GM12878 (cell line): ENCODE data around the gene TMOD2. TPM values are rescaled to one million over a fixed set of nuclear protein-coding genes. Genes with fewer than 3 reads are reported as not detected.

Experiments
- ASH2L ChIP-seq: fragments of 300-600, 200-600 bp; sonication (generic); IDR thresholded peaks from 2 replicates; pipeline ENCODE4 v1.6.1; 2017; ENCODE audit warnings: low read depth, mild to moderate bottlenecking, borderline replicate concordance
- MYC ChIP-seq: IDR thresholded peaks from 2 replicates; pipeline ENCODE4 v1.6.1; 2011; ENCODE audit warnings: mild to moderate bottlenecking, low read length, moderate library complexity, inconsistent platforms; ENCODE audit not compliant: insufficient read depth, insufficient replicate concordance, insufficient read length, severe bottlenecking
- NFXL1 ChIP-seq: fragments of 450-650 bp; IDR thresholded peaks from 2 replicates; pipeline ENCODE4 v1.6.1; 2017; ENCODE audit warnings: antibody characterized with exemption, mild to moderate bottlenecking, borderline replicate concordance
- NFYB ChIP-seq: IDR thresholded peaks from 2 replicates; pipeline ENCODE4 v1.6.1; 2011; ENCODE audit warnings: low read depth, mild to moderate bottlenecking, low read length, improper control_type of control experiment, moderate library complexity; ENCODE audit not compliant: insufficient read depth
- SMAD5 ChIP-seq: IDR thresholded peaks from 2 replicates; pipeline ENCODE4 v1.6.1; 2016; ENCODE audit warnings: antibody characterized with exemption, low read depth
- SMC3 ChIP-seq: IDR thresholded peaks from 2 replicates; pipeline ENCODE4 v1.6.1; 2011; ENCODE audit warnings: low read length, improper control_type of control experiment, borderline replicate concordance
- SREBF1 ChIP-seq: IDR thresholded peaks from 2 replicates; pipeline ENCODE4 v1.6.1; 2012; ENCODE audit warnings: mild to moderate bottlenecking, low read length
- polyA plus RNA-seq, 11 experiments: library from polyadenylated mRNA; depleted of rRNA in 4 of 11; unstranded in 6 of 11; stranded (reverse) in 5 of 11; fragments of >200 nt; fragmentation: Nextera tagmentation in 4 of 11; fragmentation: Illumina TruSeq in 1 of 11; extraction: Ambion mirVana in 4 of 11; extraction: Trizol in 1 of 11; gene quantifications; 1 replicate in 1 of 11; 2 replicates in 10 of 11; pipeline versions ENCODE4 v1.2.1 to v1.2.3, GENCODE V29; 2011 to 2016; ENCODE audit warnings: inconsistent platforms in 2 of 11, missing spikeins in 2 of 11, low read depth in 1 of 11
- total RNA-seq, 4 experiments: library from RNA; depleted of rRNA in 3 of 4; stranded (reverse); fragments of >200 nt in 3 of 4; fragmentation: Illumina TruSeq in 1 of 4; extraction: Trizol in 1 of 4; gene quantifications; 2 replicates each; pipeline versions ENCODE4 v1.2.1 to v1.2.3, GENCODE V29; 2013 to 2021
- TF ChIP-seq, protein P1 (sequence below): IDR thresholded peaks from 2 replicates; pipeline ENCODE4 v1.6.1; 2012; ENCODE audit warnings: improper control_type of control experiment, low read depth, low read length; ENCODE audit not compliant: insufficient replicate concordance
- TF ChIP-seq, protein P2 (sequence below): fragments of 450-650 bp; IDR thresholded peaks from 2 replicates; pipeline ENCODE4 v1.6.1; 2014; ENCODE audit warnings: mild to moderate bottlenecking
- TF ChIP-seq, protein P3 (sequence below): fragments of 450-650 bp; formaldehyde crosslinking; IDR thresholded peaks from 2 replicates; pipeline ENCODE4 v1.5.0; 2022; ENCODE audit warnings: mild to moderate bottlenecking, missing genetic modification characterization
- TF ChIP-seq, protein P4 (sequence below): IDR thresholded peaks from 2 replicates; pipeline ENCODE4 v1.6.1; 2011; ENCODE audit warnings: low read depth, low read length, improper control_type of control experiment, borderline replicate concordance

Gene TMOD2
- total and polyA plus RNA-seq, 10 of the 15 experiments (the other 5 are each of a cell fraction or from before 2014, with no cell fraction given) = 0.61 to 15.2 (median 6.3) TPM

DNA sequence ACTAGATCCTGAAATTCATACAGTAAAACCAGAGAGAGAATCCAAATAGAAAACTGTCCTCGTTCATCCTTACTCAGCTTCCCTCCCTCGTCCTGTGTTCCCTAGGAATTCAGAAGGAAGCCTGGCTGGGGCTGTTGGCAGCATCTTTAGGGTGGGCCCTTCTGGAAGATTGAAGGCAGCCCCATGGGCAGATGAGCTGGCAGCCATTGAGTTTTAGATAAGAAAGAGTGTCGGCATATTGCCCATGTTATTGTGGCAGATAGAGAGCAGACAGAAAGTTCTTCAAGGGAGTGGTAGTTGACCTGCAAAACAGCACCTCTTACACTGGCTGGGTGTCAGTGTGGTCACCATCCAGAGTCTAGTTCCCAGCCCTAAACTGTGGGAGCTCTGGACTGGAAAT lies 23.5 kb downstream of the TMOD2 start (continued):
- TF ChIP-seq, protein P1, sequence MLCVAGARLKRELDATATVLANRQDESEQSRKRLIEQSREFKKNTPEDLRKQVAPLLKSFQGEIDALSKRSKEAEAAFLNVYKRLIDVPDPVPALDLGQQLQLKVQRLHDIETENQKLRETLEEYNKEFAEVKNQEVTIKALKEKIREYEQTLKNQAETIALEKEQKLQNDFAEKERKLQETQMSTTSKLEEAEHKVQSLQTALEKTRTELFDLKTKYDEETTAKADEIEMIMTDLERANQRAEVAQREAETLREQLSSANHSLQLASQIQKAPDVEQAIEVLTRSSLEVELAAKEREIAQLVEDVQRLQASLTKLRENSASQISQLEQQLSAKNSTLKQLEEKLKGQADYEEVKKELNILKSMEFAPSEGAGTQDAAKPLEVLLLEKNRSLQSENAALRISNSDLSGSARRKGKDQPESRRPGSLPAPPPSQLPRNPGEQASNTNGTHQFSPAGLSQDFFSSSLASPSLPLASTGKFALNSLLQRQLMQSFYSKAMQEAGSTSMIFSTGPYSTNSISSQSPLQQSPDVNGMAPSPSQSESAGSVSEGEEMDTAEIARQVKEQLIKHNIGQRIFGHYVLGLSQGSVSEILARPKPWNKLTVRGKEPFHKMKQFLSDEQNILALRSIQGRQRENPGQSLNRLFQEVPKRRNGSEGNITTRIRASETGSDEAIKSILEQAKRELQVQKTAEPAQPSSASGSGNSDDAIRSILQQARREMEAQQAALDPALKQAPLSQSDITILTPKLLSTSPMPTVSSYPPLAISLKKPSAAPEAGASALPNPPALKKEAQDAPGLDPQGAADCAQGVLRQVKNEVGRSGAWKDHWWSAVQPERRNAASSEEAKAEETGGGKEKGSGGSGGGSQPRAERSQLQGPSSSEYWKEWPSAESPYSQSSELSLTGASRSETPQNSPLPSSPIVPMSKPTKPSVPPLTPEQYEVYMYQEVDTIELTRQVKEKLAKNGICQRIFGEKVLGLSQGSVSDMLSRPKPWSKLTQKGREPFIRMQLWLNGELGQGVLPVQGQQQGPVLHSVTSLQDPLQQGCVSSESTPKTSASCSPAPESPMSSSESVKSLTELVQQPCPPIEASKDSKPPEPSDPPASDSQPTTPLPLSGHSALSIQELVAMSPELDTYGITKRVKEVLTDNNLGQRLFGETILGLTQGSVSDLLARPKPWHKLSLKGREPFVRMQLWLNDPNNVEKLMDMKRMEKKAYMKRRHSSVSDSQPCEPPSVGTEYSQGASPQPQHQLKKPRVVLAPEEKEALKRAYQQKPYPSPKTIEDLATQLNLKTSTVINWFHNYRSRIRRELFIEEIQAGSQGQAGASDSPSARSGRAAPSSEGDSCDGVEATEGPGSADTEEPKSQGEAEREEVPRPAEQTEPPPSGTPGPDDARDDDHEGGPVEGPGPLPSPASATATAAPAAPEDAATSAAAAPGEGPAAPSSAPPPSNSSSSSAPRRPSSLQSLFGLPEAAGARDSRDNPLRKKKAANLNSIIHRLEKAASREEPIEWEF = no peak
- TF ChIP-seq NFXL1 = no peak
- TF ChIP-seq, protein P2, sequence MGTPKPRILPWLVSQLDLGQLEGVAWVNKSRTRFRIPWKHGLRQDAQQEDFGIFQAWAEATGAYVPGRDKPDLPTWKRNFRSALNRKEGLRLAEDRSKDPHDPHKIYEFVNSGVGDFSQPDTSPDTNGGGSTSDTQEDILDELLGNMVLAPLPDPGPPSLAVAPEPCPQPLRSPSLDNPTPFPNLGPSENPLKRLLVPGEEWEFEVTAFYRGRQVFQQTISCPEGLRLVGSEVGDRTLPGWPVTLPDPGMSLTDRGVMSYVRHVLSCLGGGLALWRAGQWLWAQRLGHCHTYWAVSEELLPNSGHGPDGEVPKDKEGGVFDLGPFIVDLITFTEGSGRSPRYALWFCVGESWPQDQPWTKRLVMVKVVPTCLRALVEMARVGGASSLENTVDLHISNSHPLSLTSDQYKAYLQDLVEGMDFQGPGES = no peak
- TF ChIP-seq, protein P3, sequence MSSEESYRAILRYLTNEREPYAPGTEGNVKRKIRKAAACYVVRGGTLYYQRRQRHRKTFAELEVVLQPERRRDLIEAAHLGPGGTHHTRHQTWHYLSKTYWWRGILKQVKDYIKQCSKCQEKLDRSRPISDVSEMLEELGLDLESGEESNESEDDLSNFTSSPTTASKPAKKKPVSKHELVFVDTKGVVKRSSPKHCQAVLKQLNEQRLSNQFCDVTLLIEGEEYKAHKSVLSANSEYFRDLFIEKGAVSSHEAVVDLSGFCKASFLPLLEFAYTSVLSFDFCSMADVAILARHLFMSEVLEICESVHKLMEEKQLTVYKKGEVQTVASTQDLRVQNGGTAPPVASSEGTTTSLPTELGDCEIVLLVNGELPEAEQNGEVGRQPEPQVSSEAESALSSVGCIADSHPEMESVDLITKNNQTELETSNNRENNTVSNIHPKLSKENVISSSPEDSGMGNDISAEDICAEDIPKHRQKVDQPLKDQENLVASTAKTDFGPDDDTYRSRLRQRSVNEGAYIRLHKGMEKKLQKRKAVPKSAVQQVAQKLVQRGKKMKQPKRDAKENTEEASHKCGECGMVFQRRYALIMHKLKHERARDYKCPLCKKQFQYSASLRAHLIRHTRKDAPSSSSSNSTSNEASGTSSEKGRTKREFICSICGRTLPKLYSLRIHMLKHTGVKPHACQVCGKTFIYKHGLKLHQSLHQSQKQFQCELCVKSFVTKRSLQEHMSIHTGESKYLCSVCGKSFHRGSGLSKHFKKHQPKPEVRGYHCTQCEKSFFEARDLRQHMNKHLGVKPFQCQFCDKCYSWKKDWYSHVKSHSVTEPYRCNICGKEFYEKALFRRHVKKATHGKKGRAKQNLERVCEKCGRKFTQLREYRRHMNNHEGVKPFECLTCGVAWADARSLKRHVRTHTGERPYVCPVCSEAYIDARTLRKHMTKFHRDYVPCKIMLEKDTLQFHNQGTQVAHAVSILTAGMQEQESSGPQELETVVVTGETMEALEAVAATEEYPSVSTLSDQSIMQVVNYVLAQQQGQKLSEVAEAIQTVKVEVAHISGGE (CRISPR knock-in tag) = no peak
- TF ChIP-seq NFYB = no peak
- TF ChIP-seq MYC = no peak
- TF ChIP-seq SMAD5 = no peak
- TF ChIP-seq ASH2L = no peak
- TF ChIP-seq, protein P4, sequence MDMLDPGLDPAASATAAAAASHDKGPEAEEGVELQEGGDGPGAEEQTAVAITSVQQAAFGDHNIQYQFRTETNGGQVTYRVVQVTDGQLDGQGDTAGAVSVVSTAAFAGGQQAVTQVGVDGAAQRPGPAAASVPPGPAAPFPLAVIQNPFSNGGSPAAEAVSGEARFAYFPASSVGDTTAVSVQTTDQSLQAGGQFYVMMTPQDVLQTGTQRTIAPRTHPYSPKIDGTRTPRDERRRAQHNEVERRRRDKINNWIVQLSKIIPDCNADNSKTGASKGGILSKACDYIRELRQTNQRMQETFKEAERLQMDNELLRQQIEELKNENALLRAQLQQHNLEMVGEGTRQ = no peak
- TF ChIP-seq SMC3 = no peak
- TF ChIP-seq SREBF1 = no peak
